Putamen (tissue), 1 donor: ENCODE results near the gene DENND11.
"Not testable (repeated sequence)": the region's sequence is repeated elsewhere in the genome, so short reads cannot be mapped to it uniquely, and the experiment has no call there.

Experiments used
- DNase-seq: peaks from one replicate; pipeline ENCODE4 v3.0.0-alpha.2; 2016; ENCODE audit warnings: low spot score

DENND11 gene

GRCh38 chr7:141708351-141708750 is 6.4 kb upstream of the DENND11 start, which contains the start of gene WEE2:
WEE2 (plus strand) TSS chr7:141708353; CDS start chr7:141708759, 406 bp downstream.
- DNase-seq = no peak

DNA sequence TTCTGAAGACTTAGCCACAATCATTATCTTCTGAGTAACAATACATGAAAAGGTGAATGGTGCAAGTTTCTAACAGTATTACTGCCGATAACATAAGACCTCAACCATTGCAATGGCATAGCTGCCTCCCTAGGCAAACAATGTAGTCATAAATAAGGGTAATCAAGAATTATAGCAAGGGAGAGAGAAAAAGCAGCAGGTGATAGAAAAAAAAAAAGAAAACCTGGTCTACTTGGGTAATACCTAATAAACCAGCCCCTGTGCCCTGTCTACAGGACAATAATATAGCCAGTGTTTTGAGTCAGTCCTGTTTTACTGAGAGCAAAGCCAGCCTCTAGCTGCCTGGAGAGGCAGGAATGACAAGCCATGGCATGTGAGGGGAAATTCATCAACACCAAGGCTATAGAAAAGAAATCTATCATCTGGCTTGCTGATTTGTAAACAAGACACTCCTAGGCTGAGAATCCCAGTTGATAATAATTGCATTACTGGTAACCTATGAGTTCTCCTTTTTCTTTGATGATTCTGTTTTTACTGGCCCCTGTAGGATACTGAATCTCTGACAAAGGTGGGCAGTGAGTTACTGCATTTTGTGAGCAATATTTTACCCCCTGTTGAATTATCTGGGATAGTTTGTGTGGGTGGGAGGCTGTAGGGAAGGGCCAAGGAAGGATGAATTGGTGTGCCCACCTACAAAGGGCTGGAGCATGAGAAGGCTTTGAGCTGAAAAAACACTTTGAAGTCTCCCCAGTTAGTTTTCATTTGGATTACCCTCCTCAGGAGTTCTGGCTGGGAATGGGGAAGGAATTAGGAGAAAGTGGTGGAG is 4.5 kb upstream of the DENND11 start:
- no peak for DNase-seq

DNA sequence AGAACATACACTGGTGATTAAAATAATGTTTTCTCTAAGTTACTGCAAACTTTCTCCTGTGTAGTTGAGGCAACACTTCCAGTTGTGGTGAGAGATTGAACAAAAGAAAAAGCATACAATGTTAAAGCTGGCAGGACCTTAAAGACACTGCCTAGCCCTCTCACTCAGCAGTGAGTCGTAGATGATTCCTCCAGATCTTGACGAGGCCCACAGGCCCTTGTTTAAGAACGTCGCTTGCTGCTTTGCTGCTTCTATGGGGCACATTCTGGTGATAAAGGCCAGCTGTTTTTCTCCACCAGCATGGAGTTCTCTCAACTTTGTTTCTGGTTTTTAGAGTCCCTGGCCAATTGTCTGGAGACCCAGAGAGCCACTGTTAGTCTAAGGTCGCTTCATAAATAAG is 2.8 kb upstream of the DENND11 start:
- no peak for DNase-seq

DNA sequence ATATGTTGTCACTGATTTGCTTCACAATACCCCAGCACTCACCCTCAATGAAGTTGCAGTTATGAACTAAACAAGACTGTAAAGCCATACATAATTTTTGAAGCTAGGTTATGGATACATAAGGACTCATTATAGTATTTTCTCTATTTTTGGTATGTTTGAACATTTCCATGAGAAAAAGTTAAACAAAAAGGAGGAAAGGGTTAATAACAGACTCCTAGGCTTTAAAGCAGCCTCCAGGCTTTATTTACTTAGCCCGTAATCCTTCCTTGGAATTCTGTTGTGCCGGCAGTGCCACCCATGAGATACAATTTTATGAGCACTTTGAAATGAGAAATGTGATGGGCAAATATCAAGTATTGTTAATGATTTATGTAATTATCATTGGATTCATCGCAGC is 2.1 kb upstream of the DENND11 start:
- no peak for DNase-seq

- DNase-seq = no peak
These were observed 926 bp upstream of the DENND11 start for GRCh38 chr7:141702892-141703291.

- DNase-seq = no peak
These were observed 398 bp downstream of the DENND11 start for GRCh38 chr7:141701489-141702046.

GRCh38 chr7:141700848-141701371 is 1.1 kb downstream of the DENND11 start:
- no peak for DNase-seq

DNA sequence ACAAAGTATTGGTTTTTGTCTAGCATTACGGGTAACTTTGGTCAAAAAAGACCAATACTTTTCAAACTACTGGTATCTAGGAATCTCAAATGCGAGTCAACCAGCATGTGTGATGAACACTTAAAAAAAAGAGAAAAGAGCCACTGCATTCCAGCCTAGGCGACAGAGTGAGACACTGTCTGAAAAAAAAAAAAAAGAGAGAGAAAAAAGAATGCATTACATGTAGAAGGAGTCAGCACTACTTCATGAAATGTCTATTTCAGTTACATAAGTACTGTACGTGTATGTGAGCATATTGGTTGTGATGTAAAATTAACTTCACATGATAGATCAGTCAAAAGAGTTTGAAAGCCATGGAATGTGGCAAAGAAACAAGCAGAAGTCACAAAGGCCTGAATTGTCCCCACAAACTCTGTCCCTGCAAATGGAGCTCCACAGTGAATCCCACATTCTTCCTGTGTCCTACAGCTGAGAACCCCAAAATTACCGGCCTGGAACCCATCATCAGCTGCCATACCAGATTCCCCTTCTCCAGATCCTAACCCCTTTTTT is 1.6 kb downstream of the DENND11 start:
- no peak for DNase-seq

DNA sequence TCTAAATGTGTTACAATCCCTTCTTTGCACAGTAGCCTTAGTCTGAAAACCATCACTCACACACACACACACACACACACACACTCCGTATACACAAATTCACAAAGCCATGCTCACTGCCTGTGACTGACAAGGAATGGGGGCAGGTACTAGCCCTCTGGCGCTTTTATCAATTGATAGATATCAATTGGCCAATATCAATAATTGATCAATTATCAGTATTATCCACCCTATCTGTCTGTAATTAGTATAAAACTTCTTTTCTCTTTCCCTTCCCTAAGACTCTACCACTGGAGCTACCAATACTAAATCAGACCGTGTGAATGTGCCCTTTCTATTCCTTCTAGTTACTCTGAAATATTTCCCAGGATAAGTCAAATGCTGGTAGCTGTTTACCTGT is 2.1 kb downstream of the DENND11 start:
- no peak for DNase-seq

- DNase-seq = no peak
These were observed 3.5 kb downstream of the DENND11 start for GRCh38 chr7:141698247-141699015.

DNA sequence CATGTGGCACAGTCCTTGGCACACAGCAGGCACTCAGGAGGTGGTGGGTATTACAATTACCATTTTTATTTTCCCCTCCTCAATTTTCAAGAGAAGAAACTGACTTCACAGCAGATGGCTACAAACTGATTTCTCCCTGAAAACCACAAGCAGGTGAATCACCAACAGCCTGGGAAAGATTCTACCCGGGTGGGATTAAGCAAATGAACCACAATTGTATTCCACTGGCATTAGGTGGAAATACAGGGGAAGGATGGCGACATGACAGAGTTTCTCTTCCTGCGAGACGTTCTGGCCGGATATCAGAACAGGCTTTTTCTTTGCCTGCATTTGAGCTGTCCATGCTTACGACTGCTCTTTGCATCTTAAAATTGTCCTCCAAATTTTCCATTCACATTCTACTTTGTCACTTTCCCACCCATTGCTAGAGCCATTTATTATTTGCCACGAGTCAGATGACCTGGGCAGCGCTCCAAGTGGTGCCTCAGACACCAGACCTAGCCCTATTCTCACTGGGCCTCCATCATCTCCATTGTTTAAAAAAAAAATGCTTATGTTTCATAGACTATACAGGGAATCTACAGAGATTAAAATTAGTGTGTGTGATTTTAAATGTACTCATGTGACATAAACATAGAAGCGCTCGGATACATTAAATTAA is 4.6 kb downstream of the DENND11 start:
- peak; percentile 83 for DNase-seq

DNA sequence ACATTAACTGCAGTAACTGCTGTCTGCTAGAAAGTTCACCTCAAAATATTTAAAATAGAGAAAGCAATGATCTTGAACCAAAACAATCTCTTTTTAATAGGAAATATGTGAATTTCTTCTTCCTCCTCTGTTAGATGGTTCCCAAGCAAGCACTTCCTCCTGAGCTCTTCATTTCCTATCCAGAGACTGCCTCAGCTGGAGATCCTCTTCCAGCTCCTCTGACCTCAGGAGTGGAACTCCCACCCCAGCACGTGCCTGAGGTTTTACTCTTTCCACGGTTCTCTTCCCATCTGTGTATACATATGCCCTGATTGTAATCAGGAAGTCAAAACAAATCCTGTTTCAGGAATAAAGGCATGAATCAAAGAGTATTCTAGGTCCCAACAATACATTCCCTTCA is 5.6 kb downstream of the DENND11 start:
- no peak for DNase-seq

GRCh38 chr7:141695803-141696289 is 6.1 kb downstream of the DENND11 start:
- no peak for DNase-seq

- no peak for DNase-seq
These were observed 8.9 kb downstream of the DENND11 start for GRCh38 chr7:141693082-141693481.

GRCh38 chr7:141691961-141692360 is 10.0 kb downstream of the DENND11 start:
- DNase-seq = no peak

DNA sequence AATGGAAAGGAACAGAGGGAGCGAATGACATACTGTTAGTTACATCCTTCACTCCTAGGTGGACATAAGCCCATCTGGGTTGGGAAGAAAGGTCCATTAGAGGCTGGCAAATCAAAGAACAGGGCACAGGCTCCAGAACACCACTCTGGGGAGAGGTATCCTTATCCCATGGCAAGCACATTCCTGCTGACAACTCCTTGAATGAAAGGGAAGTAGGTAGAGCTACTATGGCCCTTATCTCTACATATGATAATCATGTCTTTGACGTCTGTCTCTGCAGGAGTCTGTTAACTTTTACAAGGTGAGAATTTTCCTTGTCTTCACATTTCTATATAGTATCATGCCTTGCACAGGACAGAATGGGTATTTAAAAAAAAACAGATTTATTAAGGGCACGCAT is 10.4 kb downstream of the DENND11 start:
- no peak for DNase-seq

GRCh38 chr7:141689072-141689825 is 12.7 kb downstream of the DENND11 start:
- DNase-seq = not testable (repeated sequence)

- no peak for DNase-seq
These were observed 13.9 kb downstream of the DENND11 start for GRCh38 chr7:141688043-141688442.

- DNase-seq = no peak
These were observed 15.3 kb downstream of the DENND11 start for GRCh38 chr7:141686670-141687069.

GRCh38 chr7:141686074-141686473 is 15.9 kb downstream of the DENND11 start:
- DNase-seq = no peak
